Caco-2 (cell line): ENCODE results near the gene SNAPC1. TPM values are rescaled to one million over a fixed set of nuclear protein-coding genes. Genes with fewer than 3 reads are reported as not detected.

ENCODE experiments used
- BruUV-seq: library from RNA; stranded (reverse); fragments of 400-500 nt; replicated peaks from 2 replicates; lab custom pipeline; 2021; lab: Mats Ljungman, UMichigan
- CTCF ChIA-PET: fragments of 300-600 bp; sonication (Branson Sonifier 250); formaldehyde crosslinking; loops from one replicate; lab custom pipeline; 2022; ENCODE audit warnings: antibody characterized with exemption; lab: Charles Lee
- POLR2A ChIA-PET: fragments of 300-600 bp; sonication (Branson Sonifier 250); formaldehyde crosslinking; loops from one replicate; lab custom pipeline; 2022; ENCODE audit warnings: antibody characterized with exemption; lab: Charles Lee
- DNase-seq, 2 experiments: peaks; one replicate each; pipeline versions ENCODE4 v3.0.0 to v3.0.0-alpha.2; 2020 to 2022
- H3K27me3 ChIP-seq: replicated peaks from 2 replicates; pipeline ENCODE4 v1.6.0; 2011; ENCODE audit warnings: low read length; ENCODE audit not compliant: control insufficient read depth, insufficient read depth
- H3K36me3 ChIP-seq: 2 replicates; pipeline ENCODE4 v1.5.1; 2011; ENCODE audit warnings: low read length; ENCODE audit not compliant: control insufficient read depth, insufficient read depth
- H3K4me1 ChIP-seq: fragments of 250-450 bp; sonication (Bioruptor Pico); 2 replicates; pipeline ENCODE4 v1.5.1; 2020; ENCODE audit warnings: mild to moderate bottlenecking
- H3K4me3 ChIP-seq: 2 replicates; pipeline ENCODE4 v1.5.1; 2011; ENCODE audit warnings: low read depth, mild to moderate bottlenecking, control low read depth, low read length
- H3K9me3 ChIP-seq: fragments of 250-450 bp; sonication (Bioruptor Pico); 2 replicates; pipeline ENCODE4 v1.5.1; 2020; ENCODE audit warnings: mild to moderate bottlenecking, moderate library complexity
- H3K27ac Mint-ChIP-seq: one replicate; pipeline ENCODE4 v1.8.0; 2022; ENCODE audit warnings: mixed read lengths; ENCODE audit not compliant: unreplicated experiment
- H3K27me3 Mint-ChIP-seq: one replicate; pipeline ENCODE4 v1.8.0; 2022; ENCODE audit warnings: mixed read lengths; ENCODE audit not compliant: insufficient read depth, unreplicated experiment
- H3K36me3 Mint-ChIP-seq: one replicate; pipeline ENCODE4 v1.8.0; 2022; ENCODE audit warnings: mild to moderate bottlenecking, mixed read lengths; ENCODE audit not compliant: insufficient read depth, unreplicated experiment
- H3K4me1 Mint-ChIP-seq: one replicate; pipeline ENCODE4 v1.8.0; 2022; ENCODE audit warnings: low read depth, mixed read lengths; ENCODE audit not compliant: unreplicated experiment
- H3K4me3 Mint-ChIP-seq: one replicate; pipeline ENCODE4 v1.8.0; 2022; ENCODE audit warnings: mild to moderate bottlenecking, moderate library complexity, mixed read lengths; ENCODE audit not compliant: unreplicated experiment
- H3K9me3 Mint-ChIP-seq: one replicate; pipeline ENCODE4 v1.8.0; 2022; ENCODE audit warnings: mixed read lengths; ENCODE audit not compliant: unreplicated experiment
- intact Hi-C: fragments of 100-400 bp; cut with micrococcal nuclease; formaldehyde crosslinking; loops from one replicate; pipeline ENCODE4 v1.10.0; 2022; ENCODE audit not compliant: unreplicated experiment
- total RNA-seq: library from RNA; stranded (reverse); gene quantifications from 2 replicates; pipeline ENCODE4 v1.2.3, GENCODE V29; 2022
- TF ChIP-seq, protein P1 (sequence below), 2 experiments: fragments of 200-600 bp in 1 of 2; IDR thresholded peaks; 1 replicate in 1 of 2; 2 replicates in 1 of 2; pipeline versions ENCODE4 v1.5.1 to v1.8.0; 2011 to 2022; ENCODE audit warnings: antibody characterized with exemption in 1 of 2, control low read depth in 1 of 2, inconsistent platforms in 1 of 2, low read depth in 1 of 2, low read length in 1 of 2, mild to moderate bottlenecking in 1 of 2, moderate library complexity in 1 of 2; ENCODE audit not compliant: insufficient read depth in 1 of 2, severe bottlenecking in 1 of 2, unreplicated experiment in 1 of 2

The SNAPC1 gene
- total RNA-seq, 1 experiment from 2014 or later, result 5.1 TPM

DNA sequence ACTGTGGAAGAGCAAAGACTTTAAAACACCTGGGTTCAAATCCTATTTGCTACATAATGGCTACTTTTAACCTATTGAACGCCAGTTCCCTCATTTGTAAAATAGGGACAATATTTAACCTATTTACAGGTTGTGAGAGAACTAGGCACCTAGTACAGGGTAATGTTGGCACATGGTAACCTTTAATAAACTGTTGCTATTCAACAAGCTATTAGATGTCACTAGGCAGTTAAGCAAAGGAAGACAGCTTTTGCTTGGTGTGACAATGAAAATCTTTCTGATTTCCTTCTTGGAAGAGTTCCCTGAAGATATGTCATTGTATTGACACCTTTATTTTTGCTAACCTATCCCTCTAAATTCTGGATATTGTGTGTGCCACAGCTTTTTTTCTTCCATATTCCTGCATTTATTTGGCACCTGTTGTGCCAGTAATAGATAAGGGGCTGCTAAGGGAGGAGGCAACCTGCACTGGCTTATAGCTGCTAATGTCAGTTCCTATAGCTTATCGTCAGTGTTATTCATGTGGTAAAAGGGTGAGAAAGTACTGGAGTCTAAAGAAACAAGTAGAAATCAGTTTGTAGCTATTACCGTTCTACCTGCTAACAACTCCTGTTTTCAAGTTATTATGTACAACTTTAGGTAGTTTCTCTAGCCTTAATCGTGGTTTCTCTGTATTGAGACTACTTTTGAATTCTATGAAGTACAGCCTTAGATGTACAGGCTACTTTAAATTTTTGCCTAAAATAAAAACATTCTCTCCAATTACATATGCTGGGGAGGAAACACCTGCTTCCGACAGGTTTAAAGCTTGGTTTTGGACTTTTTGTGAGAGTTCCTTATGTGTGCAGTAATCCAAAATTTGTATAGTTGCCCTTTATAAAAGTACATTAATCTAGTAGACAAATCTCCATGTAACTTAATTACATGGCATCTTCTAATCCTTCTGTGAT, 42.6 kb upstream of the SNAPC1 start:
- Histone ChIP-seq H3K9me3 (no peaks in the 10 kb centered on the region), H3K4me3 (no peak overlapping the region), H3K4me1 (peaks cover 10% of the 10 kb centered on the region; the same call in 1 of the 2 replicates), H3K36me3 (no peaks in the 10 kb centered on the region; the same call in 1 of the 2 replicates), H3K27me3 (no peaks in the 10 kb centered on the region)
- ChIA-PET CTCF (no interaction called here), POLR2A (no interaction called here)
- TF ChIP-seq, protein P1, sequence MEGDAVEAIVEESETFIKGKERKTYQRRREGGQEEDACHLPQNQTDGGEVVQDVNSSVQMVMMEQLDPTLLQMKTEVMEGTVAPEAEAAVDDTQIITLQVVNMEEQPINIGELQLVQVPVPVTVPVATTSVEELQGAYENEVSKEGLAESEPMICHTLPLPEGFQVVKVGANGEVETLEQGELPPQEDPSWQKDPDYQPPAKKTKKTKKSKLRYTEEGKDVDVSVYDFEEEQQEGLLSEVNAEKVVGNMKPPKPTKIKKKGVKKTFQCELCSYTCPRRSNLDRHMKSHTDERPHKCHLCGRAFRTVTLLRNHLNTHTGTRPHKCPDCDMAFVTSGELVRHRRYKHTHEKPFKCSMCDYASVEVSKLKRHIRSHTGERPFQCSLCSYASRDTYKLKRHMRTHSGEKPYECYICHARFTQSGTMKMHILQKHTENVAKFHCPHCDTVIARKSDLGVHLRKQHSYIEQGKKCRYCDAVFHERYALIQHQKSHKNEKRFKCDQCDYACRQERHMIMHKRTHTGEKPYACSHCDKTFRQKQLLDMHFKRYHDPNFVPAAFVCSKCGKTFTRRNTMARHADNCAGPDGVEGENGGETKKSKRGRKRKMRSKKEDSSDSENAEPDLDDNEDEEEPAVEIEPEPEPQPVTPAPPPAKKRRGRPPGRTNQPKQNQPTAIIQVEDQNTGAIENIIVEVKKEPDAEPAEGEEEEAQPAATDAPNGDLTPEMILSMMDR (IDR thresholded peaks at IDR 0.05; ENCODE audit: insufficient read depth in 1 of 2, low read depth in 1 of 2, low read length in 1 of 2, severe bottlenecking in 1 of 2, unreplicated experiment in 1 of 2), result no peak
- no TSS peak for BruUV-seq
- peaks cover 11% of the 10 kb centered on the region for H3K4me1 Mint-ChIP-seq
- peaks cover 35% of the 10 kb centered on the region for H3K36me3 Mint-ChIP-seq
- no peak for DNase-seq
- H3K27me3 Mint-ChIP-seq, result no peaks in the 10 kb centered on the region
- H3K4me3 Mint-ChIP-seq, result no peak overlapping the region
- H3K27ac Mint-ChIP-seq, result no peak overlapping the region
- intact Hi-C loops, result loop anchor here (5.0 kb wide), 1 partner anchor 157 kb away; no protein-coding TSS in a partner anchor
- H3K9me3 Mint-ChIP-seq, result no peaks in the 10 kb centered on the region

DNA sequence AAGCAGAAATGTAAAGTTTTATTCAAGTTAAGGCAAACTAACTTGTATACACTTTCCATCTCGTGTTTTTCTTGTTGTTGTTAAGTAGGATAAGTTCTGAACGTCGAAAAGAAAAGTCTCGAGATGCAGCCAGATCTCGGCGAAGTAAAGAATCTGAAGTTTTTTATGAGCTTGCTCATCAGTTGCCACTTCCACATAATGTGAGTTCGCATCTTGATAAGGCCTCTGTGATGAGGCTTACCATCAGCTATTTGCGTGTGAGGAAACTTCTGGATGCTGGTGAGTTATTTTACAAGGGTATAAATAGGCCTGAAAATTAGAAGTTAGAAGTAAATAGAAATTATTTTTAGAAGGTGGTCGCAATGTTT, 41.9 kb upstream of the SNAPC1 start:
- TF ChIP-seq, protein P1 (IDR thresholded peaks at IDR 0.05; ENCODE audit: insufficient read depth in 1 of 2, low read depth in 1 of 2, low read length in 1 of 2, severe bottlenecking in 1 of 2, unreplicated experiment in 1 of 2), result no peak
- no peaks in the 10 kb centered on the region for H3K9me3 Mint-ChIP-seq
- no peak for DNase-seq
- peaks cover 14% of the 10 kb centered on the region for H3K4me1 Mint-ChIP-seq
- Histone ChIP-seq H3K27me3 (no peaks in the 10 kb centered on the region), H3K4me1 (peaks cover 5% of the 10 kb centered on the region; the same call in 1 of the 2 replicates), H3K4me3 (no peak overlapping the region), H3K36me3 (no peaks in the 10 kb centered on the region; the same call in 1 of the 2 replicates), H3K9me3 (no peaks in the 10 kb centered on the region)
- no peaks in the 10 kb centered on the region for H3K27me3 Mint-ChIP-seq
- intact Hi-C loops, result no loop called here
- H3K4me3 Mint-ChIP-seq, result no peak overlapping the region
- BruUV-seq, result no TSS peak
- H3K27ac Mint-ChIP-seq, result no peak overlapping the region
- POLR2A ChIA-PET, result no interaction called here
- CTCF ChIA-PET, result no interaction called here
- H3K36me3 Mint-ChIP-seq, result peaks cover 41% of the 10 kb centered on the region

DNA sequence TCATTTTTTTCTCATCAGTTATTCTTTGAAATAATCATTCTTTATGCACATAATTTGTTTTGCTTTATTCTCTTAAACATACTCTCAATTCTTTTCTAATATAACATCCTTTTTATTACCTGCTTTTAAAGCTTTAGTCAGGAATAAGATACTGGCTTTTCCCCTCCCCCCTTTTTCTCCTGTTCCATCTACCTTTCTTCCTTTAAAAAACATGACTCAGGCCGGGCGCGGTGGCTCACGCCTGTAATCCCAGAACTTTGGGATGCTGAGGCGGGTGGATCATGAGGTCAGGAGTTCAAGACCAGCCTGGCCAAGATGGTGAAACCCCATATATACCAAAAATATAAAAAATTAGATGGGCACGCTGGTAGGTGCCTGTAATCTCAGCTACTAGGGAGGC, 41.5 kb upstream of the SNAPC1 start:
- intact Hi-C loops, result no loop called here
- CTCF ChIA-PET, result no interaction called here
- DNase-seq, result no peak
- no peaks in the 10 kb centered on the region for H3K27me3 ChIP-seq
- Mint-ChIP-seq H3K27me3 (no peaks in the 10 kb centered on the region), H3K9me3 (no peaks in the 10 kb centered on the region), H3K36me3 (peaks cover 45% of the 10 kb centered on the region), H3K4me3 (no peak overlapping the region), H3K27ac (no peak overlapping the region), H3K4me1 (peaks cover 14% of the 10 kb centered on the region)
- TF ChIP-seq, protein P1 (IDR thresholded peaks at IDR 0.05; ENCODE audit: insufficient read depth in 1 of 2, low read depth in 1 of 2, low read length in 1 of 2, severe bottlenecking in 1 of 2, unreplicated experiment in 1 of 2), result no peak
- H3K36me3 ChIP-seq, result no peaks in the 10 kb centered on the region; the same call in 1 of the 2 replicates
- H3K9me3 ChIP-seq, result no peaks in the 10 kb centered on the region
- H3K4me3 ChIP-seq, result no peak overlapping the region
- no TSS peak for BruUV-seq
- POLR2A ChIA-PET, result no interaction called here
- H3K4me1 ChIP-seq, result peaks cover 4% of the 10 kb centered on the region; the same call in 1 of the 2 replicates
